Fibroblast of skin of right biceps (primary cell): ENCODE measurements around the gene AIM2.
A peak's percentile ranks its signal among the peaks of the same experiment; 100 is the strongest.
"Not testable (repeated sequence)": the region's sequence is repeated elsewhere in the genome, so short reads cannot be mapped to it uniquely, and the experiment has no call there.

Experiments
- DNase-seq: peaks from one replicate; pipeline ENCODE4 v3.0.0-alpha.2; 2013

Gene AIM2

GRCh38 chr1:159077120-159077961 is 775 bp upstream of the AIM2 start:
- peak; percentile 75 for DNase-seq

- DNase-seq, result peak; percentile 66
These were observed 4.5 kb downstream of the AIM2 start for GRCh38 chr1:159071970-159072582.

- peak; percentile 61 for DNase-seq
These were observed 7.7 kb downstream of the AIM2 start for GRCh38 chr1:159068886-159069285.

GRCh38 chr1:159067699-159068621 is 8.6 kb downstream of the AIM2 start:
- DNase-seq, result no peak

- no peak for DNase-seq
These were observed 10.5 kb downstream of the AIM2 start for GRCh38 chr1:159066108-159066507.

GRCh38 chr1:159065106-159065505 is 11.5 kb downstream of the AIM2 start:
- no peak for DNase-seq

GRCh38 chr1:159058751-159059150 is 17.8 kb downstream of the AIM2 start:
- DNase-seq, result no peak

- DNase-seq, result no peak
These were observed 20.4 kb downstream of the AIM2 start for GRCh38 chr1:159056069-159056698.

GRCh38 chr1:159055181-159055641 is 21.4 kb downstream of the AIM2 start:
- DNase-seq, result no peak

GRCh38 chr1:159054427-159054826 is 22.1 kb downstream of the AIM2 start:
- peak; percentile 12 for DNase-seq

GRCh38 chr1:159051436-159051835 is 25.1 kb downstream of the AIM2 start:
- DNase-seq, result no peak

- DNase-seq, result not testable (repeated sequence)
These were observed 30.1 kb downstream of the AIM2 start for GRCh38 chr1:159046486-159046885.

- DNase-seq, result no peak
These were observed 35.5 kb downstream of the AIM2 start for GRCh38 chr1:159040893-159041724.

GRCh38 chr1:159040206-159040605 is 36.4 kb downstream of the AIM2 start:
- peak; percentile 87 for DNase-seq

GRCh38 chr1:159030877-159031447 is 45.6 kb downstream of the AIM2 start:
- DNase-seq, result peak; percentile 14

- DNase-seq, result no peak
These were observed 46.3 kb downstream of the AIM2 start for GRCh38 chr1:159030311-159030710.

- not testable (repeated sequence) for DNase-seq
These were observed 49.7 kb downstream of the AIM2 start for GRCh38 chr1:159026841-159027240.

GRCh38 chr1:159025043-159025442 is 51.5 kb downstream of the AIM2 start:
- DNase-seq, result no peak

GRCh38 chr1:159023723-159024122 is 52.8 kb downstream of the AIM2 start:
- DNase-seq, result no peak

GRCh38 chr1:159015440-159015909 is 61.1 kb downstream of the AIM2 start:
- peak; percentile 86 for DNase-seq

- DNase-seq, result no peak
These were observed 61.7 kb downstream of the AIM2 start for GRCh38 chr1:159014851-159015250.
